CD4-positive, alpha-beta T cell treated with Interleukin-4 for 4 hours (primary cell): ENCODE results near the gene SNAP23.

Source experiments
- DNase-seq: peaks from one replicate; pipeline ENCODE4 v3.0.0-alpha.2; 2020

Gene SNAP23

GRCh38 chr15:42575188-42576039, 80.0 kb downstream of the SNAP23 start, which contains the start of gene STARD9:
TSS of gene STARD9 (plus strand) at chr15:42575606. CDS start at chr15:42575716, 110 bp downstream.
- DNase-seq: peak; percentile 93

GRCh38 chr15:42576040-42576594, 80.7 kb downstream of the SNAP23 start:
- DNase-seq: no peak

GRCh38 chr15:42576776-42577175, 81.3 kb downstream of the SNAP23 start:
- DNase-seq: no peak

- no peak for DNase-seq
These were observed 82.1 kb downstream of the SNAP23 start for GRCh38 chr15:42577514-42578031.

GRCh38 chr15:42578984-42579537, 83.6 kb downstream of the SNAP23 start:
- no peak for DNase-seq

GRCh38 chr15:42581272-42581730, 85.9 kb downstream of the SNAP23 start:
- peak; percentile 67 for DNase-seq
